ENCODE data around the gene CT45A6. TPM values are rescaled to one million over a fixed set of nuclear protein-coding genes. Genes with fewer than 3 reads are reported as not detected.
"Not testable (repeated sequence)": the region's sequence is repeated elsewhere in the genome, so short reads cannot be mapped to it uniquely, and the experiment has no call there.

Gene CT45A6, protein sequence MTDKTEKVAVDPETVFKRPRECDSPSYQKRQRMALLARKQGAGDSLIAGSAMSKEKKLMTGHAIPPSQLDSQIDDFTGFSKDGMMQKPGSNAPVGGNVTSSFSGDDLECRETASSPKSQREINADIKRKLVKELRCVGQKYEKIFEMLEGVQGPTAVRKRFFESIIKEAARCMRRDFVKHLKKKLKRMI
- not detected for total RNA-seq

DNA sequence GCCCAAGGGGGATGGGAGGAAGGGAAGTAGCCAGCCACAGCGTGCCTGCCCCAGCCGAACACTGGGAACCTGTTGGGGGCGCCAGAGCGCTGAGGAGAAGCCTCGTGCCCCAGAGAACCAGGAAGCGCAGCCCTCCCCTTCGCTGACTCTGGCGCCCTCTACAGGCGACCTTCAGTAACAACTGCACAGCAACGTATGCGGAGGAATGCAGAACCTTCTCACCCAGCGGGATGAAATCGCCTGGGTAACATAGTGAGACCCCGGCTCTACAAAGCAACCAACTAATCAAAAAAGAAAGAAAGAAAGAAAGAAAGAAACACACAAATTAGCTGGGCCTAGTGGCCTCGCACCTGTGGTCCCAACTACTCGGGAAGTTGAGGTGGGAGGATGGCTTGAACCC is at the start of gene CT45A6:
Gene CT45A6 (minus strand): TSS at position 101 of the 400 bp plus-strand sequence. CDS start 3,794 bp downstream, outside the sequence.
- intact Hi-C loops (cut with DNase I); H3K4me3 ChIP-seq; H3K27me3 ChIP-seq; H3K27ac ChIP-seq; H3K36me3 ChIP-seq; DNase-seq; H3K9me3 ChIP-seq; H3K4me1 ChIP-seq: not testable (repeated sequence)
- WGBS, 2 donors: no CpG with 5 or more reads among the region's 16 CpGs

DNA sequence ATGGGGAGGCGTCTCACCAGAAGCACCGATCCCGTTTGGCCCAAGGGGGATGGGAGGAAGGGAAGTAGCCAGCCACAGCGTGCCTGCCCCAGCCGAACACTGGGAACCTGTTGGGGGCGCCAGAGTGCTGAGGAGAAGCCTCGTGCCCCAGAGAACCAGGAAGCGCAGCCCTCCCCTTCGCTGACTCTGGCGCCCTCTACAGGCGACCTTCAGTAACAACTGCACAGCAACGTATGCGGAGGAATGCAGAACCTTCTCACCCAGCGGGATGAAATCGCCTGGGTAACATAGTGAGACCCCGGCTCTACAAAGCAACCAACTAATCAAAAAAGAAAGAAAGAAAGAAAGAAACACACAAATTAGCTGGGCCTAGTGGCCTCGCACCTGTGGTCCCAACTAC is 34.6 kb upstream of the CT45A6 start, which contains the start of gene CT45A7:
Gene CT45A7 (minus strand): TSS at position 101 of the 400 bp plus-strand sequence. CDS start 3,747 bp downstream, outside the sequence.
- H3K27me3 ChIP-seq; H3K27ac ChIP-seq; H3K4me1 ChIP-seq; intact Hi-C loops (cut with DNase I); H3K9me3 ChIP-seq; DNase-seq; H3K4me3 ChIP-seq; H3K36me3 ChIP-seq: not testable (repeated sequence)
- WGBS, 2 donors: no CpG with 5 or more reads among the region's 17 CpGs

DNA sequence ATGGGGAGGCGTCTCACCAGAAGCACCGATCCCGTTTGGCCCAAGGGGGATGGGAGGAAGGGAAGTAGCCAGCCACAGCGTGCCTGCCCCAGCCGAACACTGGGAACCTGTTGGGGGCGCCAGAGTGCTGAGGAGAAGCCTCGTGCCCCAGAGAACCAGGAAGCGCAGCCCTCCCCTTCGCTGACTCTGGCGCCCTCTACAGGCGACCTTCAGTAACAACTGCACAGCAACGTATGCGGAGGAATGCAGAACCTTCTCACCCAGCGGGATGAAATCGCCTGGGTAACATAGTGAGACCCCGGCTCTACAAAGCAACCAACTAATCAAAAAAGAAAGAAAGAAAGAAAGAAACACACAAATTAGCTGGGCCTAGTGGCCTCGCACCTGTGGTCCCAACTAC is 17.3 kb upstream of the CT45A6 start, which contains the start of gene CT45A2:
Gene CT45A2 (minus strand): TSS at position 101 of the 400 bp plus-strand sequence. CDS start 3,747 bp downstream, outside the sequence.
- H3K36me3 ChIP-seq; H3K9me3 ChIP-seq; DNase-seq; H3K4me1 ChIP-seq; H3K27me3 ChIP-seq; intact Hi-C loops (cut with DNase I); H3K27ac ChIP-seq; H3K4me3 ChIP-seq: not testable (repeated sequence)
- WGBS, 2 donors: no CpG with 5 or more reads among the region's 17 CpGs

DNA sequence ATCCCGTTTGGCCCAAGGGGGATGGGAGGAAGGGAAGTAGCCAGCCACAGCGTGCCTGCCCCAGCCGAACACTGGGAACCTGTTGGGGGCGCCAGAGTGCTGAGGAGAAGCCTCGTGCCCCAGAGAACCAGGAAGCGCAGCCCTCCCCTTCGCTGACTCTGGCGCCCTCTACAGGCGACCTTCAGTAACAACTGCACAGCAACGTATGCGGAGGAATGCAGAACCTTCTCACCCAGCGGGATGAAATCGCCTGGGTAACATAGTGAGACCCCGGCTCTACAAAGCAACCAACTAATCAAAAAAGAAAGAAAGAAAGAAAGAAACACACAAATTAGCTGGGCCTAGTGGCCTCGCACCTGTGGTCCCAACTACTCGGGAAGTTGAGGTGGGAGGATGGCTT is 17.2 kb downstream of the CT45A6 start, which contains the start of gene CT45A5:
Gene CT45A5 (minus strand): TSS at position 101 of the 400 bp plus-strand sequence. CDS start 3,774 bp downstream, outside the sequence.
- H3K36me3 ChIP-seq; H3K4me1 ChIP-seq; H3K27me3 ChIP-seq; H3K27ac ChIP-seq; H3K4me3 ChIP-seq; DNase-seq; intact Hi-C loops (cut with DNase I); H3K9me3 ChIP-seq: not testable (repeated sequence)
- no CpG with 5 or more reads among the region's 16 CpGs for WGBS, 2 donors

DNA sequence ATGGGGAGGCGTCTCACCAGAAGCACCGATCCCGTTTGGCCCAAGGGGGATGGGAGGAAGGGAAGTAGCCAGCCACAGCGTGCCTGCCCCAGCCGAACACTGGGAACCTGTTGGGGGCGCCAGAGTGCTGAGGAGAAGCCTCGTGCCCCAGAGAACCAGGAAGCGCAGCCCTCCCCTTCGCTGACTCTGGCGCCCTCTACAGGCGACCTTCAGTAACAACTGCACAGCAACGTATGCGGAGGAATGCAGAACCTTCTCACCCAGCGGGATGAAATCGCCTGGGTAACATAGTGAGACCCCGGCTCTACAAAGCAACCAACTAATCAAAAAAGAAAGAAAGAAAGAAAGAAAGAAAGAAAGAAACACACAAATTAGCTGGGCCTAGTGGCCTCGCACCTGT is 34.5 kb downstream of the CT45A6 start, which contains the start of gene CT45A3:
Gene CT45A3 (minus strand): TSS at position 101 of the 400 bp plus-strand sequence. CDS start 3,747 bp downstream, outside the sequence.
- DNase-seq; H3K27me3 ChIP-seq; intact Hi-C loops (cut with DNase I); H3K36me3 ChIP-seq; H3K4me3 ChIP-seq; H3K27ac ChIP-seq; H3K9me3 ChIP-seq; H3K4me1 ChIP-seq: not testable (repeated sequence)
- no CpG with 5 or more reads among the region's 17 CpGs for WGBS, 2 donors

DNA sequence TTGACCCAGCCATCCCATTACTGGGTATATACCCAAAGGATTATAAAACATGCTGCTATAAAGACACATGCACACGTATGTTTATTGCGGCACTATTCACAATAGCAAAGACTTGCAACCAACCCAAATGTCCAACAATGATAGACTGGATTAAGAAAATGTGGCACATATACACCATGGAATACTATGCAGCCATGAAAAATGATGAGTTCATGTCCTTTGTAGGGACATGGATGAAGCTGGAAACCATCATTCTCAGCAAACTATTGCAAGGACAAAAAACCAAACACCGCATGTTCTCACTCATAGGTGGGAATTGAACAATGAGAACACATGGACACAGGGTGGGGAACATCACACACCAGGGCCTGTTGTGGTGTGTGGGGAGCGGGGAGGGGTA is 57.8 kb downstream of the CT45A6 start:
- H3K36me3 ChIP-seq; H3K4me3 ChIP-seq; DNase-seq; H3K9me3 ChIP-seq; H3K4me1 ChIP-seq; H3K27me3 ChIP-seq; H3K27ac ChIP-seq; intact Hi-C loops (cut with DNase I): not testable (repeated sequence)
- WGBS, 2 donors: 90 to 94% methylated on average over 3 to 4 of the region's 4 CpGs

Other genes with a start within 250 kb of the CT45A6 start
- gene CT45A1, start 89.1 kb downstream of the CT45A6 start, total RNA-seq: not detected
- gene CT45A3, start 34.6 kb downstream of the CT45A6 start, total RNA-seq: not detected
- not detected for gene CT45A5, start 17.3 kb downstream of the CT45A6 start, total RNA-seq
- not detected for gene CT45A2, start 17.2 kb upstream of the CT45A6 start, total RNA-seq
- not detected for gene CT45A7, start 34.5 kb upstream of the CT45A6 start, total RNA-seq
- not detected for gene CT45A8, start 51.8 kb upstream of the CT45A6 start, total RNA-seq
- not detected for gene CT45A9, start 69.0 kb upstream of the CT45A6 start, total RNA-seq
- not detected for gene CT45A10, start 90.7 kb upstream of the CT45A6 start, total RNA-seq
- not detected for gene SAGE1, start 90.9 kb upstream of the CT45A6 start, total RNA-seq
- gene MMGT1, start 171.2 kb upstream of the CT45A6 start, total RNA-seq: 10 to 100 TPM; 10.6 to 24.0 (median 18.2) TPM
- gene SLC9A6, start 182.6 kb upstream of the CT45A6 start, total RNA-seq: 10 to 100 TPM; 12.8 to 22.0 (median 13.1) TPM

Measured in esophagus squamous epithelium (tissue), 5 donors.